NOMO-1 (cell line): ENCODE measurements around the gene PDHA1.
A peak's percentile ranks its signal among the peaks of the same experiment; 100 is the strongest.

Experiments used
- DNase-seq, 2 experiments: peaks; one replicate each; lab custom pipeline; 2025; ENCODE audit not compliant: unreplicated experiment in 2 of 2; lab: John Stamatoyannopoulos, UW

Gene PDHA1

GRCh38 chrX:19373351-19373891 lies 29.7 kb downstream of the PDHA1 start:
- DNase-seq, result no peak

GRCh38 chrX:19375546-19375945 lies 31.8 kb downstream of the PDHA1 start:
- DNase-seq, result no peak

- no peak for DNase-seq
Measured at GRCh38 chrX:19377799-19378198, 34.1 kb downstream of the PDHA1 start.

GRCh38 chrX:19381326-19381725 lies 37.6 kb downstream of the PDHA1 start:
- no peak for DNase-seq

- DNase-seq, result peak; percentile 60 to 63
Measured at GRCh38 chrX:19382555-19383145, 38.9 kb downstream of the PDHA1 start.

- no peak for DNase-seq
Measured at GRCh38 chrX:19386679-19387078, 43.0 kb downstream of the PDHA1 start.

GRCh38 chrX:19388064-19388679 lies 44.4 kb downstream of the PDHA1 start:
- no peak for DNase-seq

GRCh38 chrX:19388741-19389140 lies 45.0 kb downstream of the PDHA1 start:
- no peak for DNase-seq

GRCh38 chrX:19389227-19389845 lies 45.6 kb downstream of the PDHA1 start:
- DNase-seq, result no peak

GRCh38 chrX:19392078-19392477 lies 48.4 kb downstream of the PDHA1 start:
- DNase-seq, result no peak

GRCh38 chrX:19392703-19393102 lies 49.0 kb downstream of the PDHA1 start:
- no peak for DNase-seq

- DNase-seq, result peak in 1 of 2 experiments; percentile 25
Measured at GRCh38 chrX:19403696-19404095, 60.0 kb downstream of the PDHA1 start.

- no peak for DNase-seq
Measured at GRCh38 chrX:19410259-19410658, 66.5 kb downstream of the PDHA1 start.
